HG03135 (cell line): ENCODE measurements around the gene GAGE13.
"Not testable (repeated sequence)": the region's sequence is repeated elsewhere in the genome, so short reads cannot be mapped to it uniquely, and the experiment has no call there.

Experiments used
- ATAC-seq: cut with Tn5 transposase; IDR thresholded peaks from one replicate; pipeline ENCODE4 v1.9.1; 2021; ENCODE audit warnings: mild to moderate bottlenecking, moderate library complexity; ENCODE audit not compliant: unreplicated experiment

Gene GAGE13

DNA sequence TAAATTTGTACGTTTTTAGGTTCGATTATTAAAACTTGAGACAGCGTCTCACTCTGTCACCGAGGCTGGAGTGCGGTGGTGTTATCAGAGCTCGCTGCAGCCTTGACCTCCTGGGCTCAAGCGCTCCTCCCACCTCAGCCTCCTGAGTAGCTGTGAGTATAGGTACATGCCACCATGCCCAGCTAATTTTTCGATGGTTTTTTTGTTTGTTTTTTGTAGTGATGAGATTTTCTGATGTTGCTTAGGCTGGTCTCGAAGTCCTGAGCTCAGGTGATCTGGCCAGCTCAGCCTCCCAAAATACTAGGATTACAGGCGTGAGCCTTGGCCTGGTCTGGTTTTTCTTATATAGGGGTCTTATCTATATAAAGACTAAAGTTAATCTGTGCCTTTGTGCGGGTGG lies 961 bp upstream of the GAGE13 start:
- not testable (repeated sequence) for ATAC-seq

GRCh38 chrX:49331841-49332240 lies 459 bp downstream of the GAGE13 start:
- ATAC-seq = not testable (repeated sequence)

DNA sequence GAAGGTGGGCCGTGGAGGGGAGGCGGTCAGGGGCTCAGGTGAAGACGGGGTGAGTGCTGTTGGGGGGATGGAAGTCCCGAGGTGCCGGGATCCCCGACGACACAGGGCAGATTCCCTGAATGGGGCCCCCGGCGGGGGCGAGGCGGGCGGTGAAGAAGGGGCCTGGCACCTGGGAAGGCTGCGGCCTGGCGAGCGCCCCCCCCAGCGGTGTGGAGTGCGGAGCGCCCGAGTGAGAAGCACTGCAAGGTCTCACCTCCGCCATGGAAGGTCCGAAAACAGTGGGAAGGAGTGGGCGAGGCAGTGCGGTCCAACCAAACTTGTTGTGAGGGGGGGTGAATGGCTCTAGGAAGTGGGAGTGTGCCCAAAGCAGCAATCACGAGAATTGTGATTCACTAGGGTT lies 10.1 kb downstream of the GAGE13 start:
- not testable (repeated sequence) for ATAC-seq

DNA sequence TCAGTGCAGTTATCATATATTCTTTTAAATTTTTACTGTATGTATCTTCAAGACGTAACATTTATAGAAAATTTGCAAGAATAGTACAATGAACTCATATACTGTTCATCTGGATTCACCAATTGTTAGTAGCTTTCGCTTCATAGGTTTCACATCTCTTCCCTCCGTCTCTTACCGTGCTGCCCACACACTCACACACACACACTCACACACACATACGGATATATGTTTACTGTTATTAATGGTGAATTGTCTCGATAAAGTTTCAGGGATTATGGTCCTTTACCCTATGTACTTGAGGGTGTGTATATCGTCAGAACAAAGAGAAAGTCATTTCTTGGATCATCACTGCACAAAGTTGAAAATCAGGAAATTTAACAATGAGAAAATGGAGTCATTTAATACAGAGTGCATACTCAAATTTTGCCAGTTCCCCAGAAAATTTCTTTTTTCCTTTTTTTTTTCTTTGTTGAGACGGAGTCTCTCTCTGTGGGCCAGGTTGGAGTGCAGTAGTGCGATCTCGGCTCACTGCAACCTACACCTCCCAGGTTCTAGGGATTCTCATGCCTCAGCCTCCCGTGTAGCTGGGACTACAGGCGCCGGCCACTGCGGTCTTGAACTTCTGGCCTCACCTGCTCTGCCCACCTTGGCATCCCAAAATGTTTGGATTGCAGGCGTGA lies 13.3 kb downstream of the GAGE13 start:
- not testable (repeated sequence) for ATAC-seq

DNA sequence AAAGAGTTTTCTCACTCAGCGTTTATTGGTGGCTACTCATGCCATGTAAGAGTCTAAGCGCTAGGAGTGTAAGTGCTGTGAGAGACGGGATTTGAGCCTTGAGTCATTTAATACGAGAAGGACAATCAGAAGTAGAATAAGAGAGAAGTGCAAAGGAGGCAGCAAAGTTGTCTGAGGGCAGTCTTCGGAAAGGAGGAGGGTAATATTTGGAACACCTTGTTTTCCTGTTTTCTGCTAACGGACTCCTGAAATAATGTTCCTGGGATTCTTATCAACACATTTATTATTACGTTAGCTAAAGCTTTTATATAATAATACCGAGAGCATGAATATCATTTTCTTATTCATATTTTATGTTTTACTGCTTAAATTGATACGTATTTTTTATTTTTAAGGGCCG lies 14.0 kb downstream of the GAGE13 start:
- not testable (repeated sequence) for ATAC-seq

DNA sequence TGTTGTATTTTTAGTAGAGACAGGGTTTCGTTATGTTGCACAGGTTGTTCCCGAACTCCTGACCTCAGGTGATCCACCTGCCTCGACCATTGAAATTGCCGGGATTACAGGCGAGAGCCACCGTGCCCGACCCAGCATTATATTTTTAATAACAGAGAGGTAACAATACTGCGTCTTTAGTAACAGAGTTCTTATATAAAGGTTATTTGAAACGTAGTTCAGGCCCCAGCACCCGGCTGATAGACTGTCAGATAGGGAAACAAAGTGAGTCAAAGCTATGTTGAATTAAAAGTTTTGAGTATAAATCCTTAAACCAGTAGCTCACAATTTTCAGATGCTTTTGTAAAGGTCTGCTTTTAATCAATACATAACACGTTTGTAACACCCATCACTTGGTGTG lies 14.8 kb downstream of the GAGE13 start:
- not testable (repeated sequence) for ATAC-seq
